Skeletal muscle satellite cell (primary cell): ENCODE results near the gene TMEM232.

Experiments used
- H3K27me3 ChIP-seq: 2 replicates; pipeline ENCODE4 v1.7.0; 2013; ENCODE audit warnings: low read length; ENCODE audit not compliant: control insufficient read depth, insufficient read depth
- H3K36me3 ChIP-seq: 2 replicates; pipeline ENCODE4 v1.7.0; 2013; ENCODE audit warnings: mild to moderate bottlenecking, control low read depth, low read length; ENCODE audit not compliant: insufficient read depth
- H3K4me1 ChIP-seq: 2 replicates; pipeline ENCODE4 v1.7.0; 2013; ENCODE audit warnings: low read length; ENCODE audit not compliant: control insufficient read depth, insufficient read depth
- H3K4me2 ChIP-seq: 2 replicates; pipeline ENCODE4 v1.7.0; 2013; ENCODE audit warnings: mild to moderate bottlenecking, low read length
- H3K4me3 ChIP-seq: 2 replicates; pipeline ENCODE4 v1.7.0; 2013; ENCODE audit warnings: low read length
- H3K9ac ChIP-seq: 2 replicates; pipeline ENCODE4 v1.7.0; 2013; ENCODE audit warnings: mild to moderate bottlenecking, low read depth, low read length, moderate library complexity
- H3K9me3 ChIP-seq: replicated peaks from 2 replicates; pipeline ENCODE4 v1.7.0; 2013; ENCODE audit warnings: mild to moderate bottlenecking, control low read depth, low read length

Gene TMEM232

GRCh38 chr5:110658006-110658405 lies 68.5 kb downstream of the TMEM232 start:
- no peak overlapping the region for H3K4me3 ChIP-seq
- no peaks in the 10 kb centered on the region for H3K36me3 ChIP-seq
- H3K9me3 ChIP-seq, result no peaks in the 10 kb centered on the region
- no peaks in the 10 kb centered on the region for H3K27me3 ChIP-seq
- H3K9ac ChIP-seq, result no peak overlapping the region
- H3K4me2 ChIP-seq, result no peak overlapping the region
- H3K4me1 ChIP-seq, result no peaks in the 10 kb centered on the region

GRCh38 chr5:110653231-110653970 lies 73.1 kb downstream of the TMEM232 start:
- Histone ChIP-seq H3K9me3 (no peaks in the 10 kb centered on the region), H3K4me1 (peaks cover 19% of the 10 kb centered on the region), H3K4me2 (no peak overlapping the region), H3K27me3 (no peaks in the 10 kb centered on the region), H3K9ac (no peak overlapping the region), H3K4me3 (no peak overlapping the region), H3K36me3 (no peaks in the 10 kb centered on the region)

- Histone ChIP-seq H3K4me1 (peaks cover 19% of the 10 kb centered on the region), H3K9ac (no peak overlapping the region), H3K27me3 (no peaks in the 10 kb centered on the region), H3K4me2 (peak overlapping the region; percentile 39), H3K4me3 (no peak overlapping the region), H3K36me3 (no peaks in the 10 kb centered on the region), H3K9me3 (no peaks in the 10 kb centered on the region)
Observed at GRCh38 chr5:110651507-110651906, 75.0 kb downstream of the TMEM232 start.

GRCh38 chr5:110644357-110644756 lies 82.1 kb downstream of the TMEM232 start:
- H3K27me3 ChIP-seq, result no peaks in the 10 kb centered on the region

GRCh38 chr5:110638970-110639902 lies 87.2 kb downstream of the TMEM232 start:
- Histone ChIP-seq H3K4me3 (no peak overlapping the region), H3K27me3 (no peaks in the 10 kb centered on the region), H3K4me1 (no peaks in the 10 kb centered on the region), H3K36me3 (no peaks in the 10 kb centered on the region), H3K9me3 (no peaks in the 10 kb centered on the region), H3K4me2 (no peak overlapping the region), H3K9ac (no peak overlapping the region)

More at GRCh38 chr5:110644357-110644756, 82.1 kb downstream of the TMEM232 start:
- Histone ChIP-seq H3K4me3 (no peak overlapping the region), H3K4me2 (no peak overlapping the region), H3K9ac (no peak overlapping the region), H3K36me3 (no peaks in the 10 kb centered on the region), H3K4me1 (no peaks in the 10 kb centered on the region), H3K9me3 (no peaks in the 10 kb centered on the region)

DNA sequence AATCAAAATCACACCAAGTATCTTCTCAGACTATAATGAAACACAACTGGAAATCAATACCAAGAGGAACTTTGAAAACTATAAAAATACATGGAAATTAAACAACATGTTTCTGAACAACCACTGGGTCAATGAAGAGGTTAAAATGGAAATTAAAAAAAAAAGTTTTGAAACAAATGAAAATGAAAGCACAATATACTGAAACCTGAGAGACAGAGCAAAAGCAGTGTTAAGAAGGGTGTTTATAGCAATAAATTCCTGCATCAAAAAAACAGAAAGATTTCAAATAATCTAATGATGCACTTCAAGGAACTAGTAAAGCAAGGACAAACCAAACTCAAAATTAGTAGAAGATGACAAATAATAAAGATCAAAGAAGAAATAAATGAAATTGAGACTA lies 92.0 kb downstream of the TMEM232 start:
- no peak overlapping the region for H3K4me3 ChIP-seq
- H3K36me3 ChIP-seq, result no peaks in the 10 kb centered on the region
- no peak overlapping the region for H3K9ac ChIP-seq
- H3K27me3 ChIP-seq, result no peaks in the 10 kb centered on the region
- H3K9me3 ChIP-seq, result no peaks in the 10 kb centered on the region
- H3K4me1 ChIP-seq, result no peaks in the 10 kb centered on the region
- H3K4me2 ChIP-seq, result no peak overlapping the region

- no peaks in the 10 kb centered on the region for H3K4me1 ChIP-seq
- no peak overlapping the region for H3K9ac ChIP-seq
- no peaks in the 10 kb centered on the region for H3K27me3 ChIP-seq
- no peak overlapping the region for H3K4me2 ChIP-seq
- no peaks in the 10 kb centered on the region for H3K9me3 ChIP-seq
- no peaks in the 10 kb centered on the region for H3K36me3 ChIP-seq
- H3K4me3 ChIP-seq, result no peak overlapping the region
Observed at GRCh38 chr5:110631236-110631635, 95.2 kb downstream of the TMEM232 start.

DNA sequence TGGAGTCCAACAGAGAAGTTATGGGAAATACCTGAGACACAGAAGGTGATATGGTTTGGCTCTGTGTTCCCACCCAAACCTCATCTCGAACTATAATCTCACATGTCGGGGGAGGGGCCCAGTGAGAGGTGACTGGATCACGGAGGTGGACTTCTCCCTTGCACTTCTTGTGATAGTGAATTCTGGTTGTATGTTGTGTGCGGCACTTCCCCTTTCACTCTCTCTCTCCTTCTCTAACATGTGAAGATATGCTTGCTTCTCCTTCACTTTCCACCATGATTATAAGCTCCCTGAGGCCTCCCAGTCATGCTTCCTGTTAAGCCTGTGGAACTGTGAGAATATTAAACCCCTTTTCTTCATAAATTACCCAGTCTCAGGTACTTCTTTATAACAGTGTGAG lies 96.1 kb downstream of the TMEM232 start:
- H3K9ac ChIP-seq, result no peak overlapping the region
- H3K4me2 ChIP-seq, result no peak overlapping the region
- no peak overlapping the region for H3K4me3 ChIP-seq
- no peaks in the 10 kb centered on the region for H3K36me3 ChIP-seq
- no peaks in the 10 kb centered on the region for H3K27me3 ChIP-seq
- H3K9me3 ChIP-seq, result no peaks in the 10 kb centered on the region
- no peaks in the 10 kb centered on the region for H3K4me1 ChIP-seq

GRCh38 chr5:110625376-110625999 lies 101.0 kb downstream of the TMEM232 start:
- H3K27me3 ChIP-seq, result no peaks in the 10 kb centered on the region
- H3K36me3 ChIP-seq, result no peaks in the 10 kb centered on the region
- no peak overlapping the region for H3K9ac ChIP-seq
- H3K4me1 ChIP-seq, result no peaks in the 10 kb centered on the region
- no peaks in the 10 kb centered on the region for H3K9me3 ChIP-seq
- H3K4me2 ChIP-seq, result no peak overlapping the region
- H3K4me3 ChIP-seq, result no peak overlapping the region

DNA sequence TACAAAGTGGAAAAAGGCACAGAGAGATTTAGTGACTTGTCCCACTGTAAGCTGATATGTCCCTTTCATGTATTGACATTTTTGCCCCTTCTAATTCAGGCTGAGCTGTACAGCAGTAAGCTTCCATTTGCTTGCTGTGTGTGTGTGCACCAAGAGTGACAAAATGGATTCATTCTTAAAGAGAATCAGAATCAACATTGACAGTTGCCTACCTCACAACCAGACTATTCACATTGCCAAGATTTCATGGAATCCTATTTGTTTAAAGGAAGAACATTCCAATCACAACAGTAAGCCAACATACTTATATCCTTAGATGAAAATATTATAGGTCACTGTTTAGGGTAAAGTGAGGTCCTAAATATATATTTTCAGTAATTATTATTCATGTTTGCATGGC lies 102.6 kb downstream of the TMEM232 start:
- Histone ChIP-seq H3K4me1 (no peaks in the 10 kb centered on the region), H3K27me3 (no peaks in the 10 kb centered on the region), H3K4me3 (no peak overlapping the region), H3K4me2 (no peak overlapping the region), H3K9me3 (no peaks in the 10 kb centered on the region), H3K36me3 (no peaks in the 10 kb centered on the region), H3K9ac (no peak overlapping the region)

DNA sequence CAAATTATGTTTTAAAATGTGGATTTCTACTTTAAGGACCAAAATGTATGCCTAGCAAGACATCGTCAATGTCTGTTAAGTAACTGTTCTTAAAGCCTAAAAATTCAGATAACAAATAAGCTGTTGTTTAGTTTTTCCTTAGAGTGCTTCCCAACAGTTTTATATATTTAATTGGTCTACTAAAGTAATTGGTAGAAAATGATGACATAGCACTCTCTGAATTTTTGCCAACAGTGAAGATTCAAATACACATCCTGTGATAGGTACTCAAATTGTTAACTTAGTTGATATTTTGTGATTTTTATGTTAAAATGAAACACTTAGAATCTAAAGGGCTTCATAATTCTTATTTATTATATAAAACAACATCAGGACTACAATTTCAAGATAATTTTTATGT lies 107.5 kb downstream of the TMEM232 start:
- Histone ChIP-seq H3K4me1 (no peaks in the 10 kb centered on the region), H3K9ac (no peak overlapping the region), H3K4me2 (no peak overlapping the region), H3K27me3 (no peaks in the 10 kb centered on the region), H3K36me3 (no peaks in the 10 kb centered on the region), H3K9me3 (no peaks in the 10 kb centered on the region), H3K4me3 (no peak overlapping the region)
